ENCODE data around the gene COL20A1. TPM values are rescaled to one million over a fixed set of nuclear protein-coding genes. Genes with fewer than 3 reads are reported as not detected.

The COL20A1 gene
- polyA plus RNA-seq, 1 donor, result 1.2 TPM

- DNase-seq, result no peak
Observed at GRCh38 chr20:63277466-63278272, 15.3 kb upstream of the COL20A1 start.

GRCh38 chr20:63278661-63279060 is 14.3 kb upstream of the COL20A1 start:
- DNase-seq, result no peak

- no peak for DNase-seq
Observed at GRCh38 chr20:63279931-63280330, 13.1 kb upstream of the COL20A1 start.

GRCh38 chr20:63280371-63280770 is 12.6 kb upstream of the COL20A1 start:
- no peak for DNase-seq

- DNase-seq, result no peak
Observed at GRCh38 chr20:63280929-63281545, 11.9 kb upstream of the COL20A1 start.

- DNase-seq, result no peak
Observed at GRCh38 chr20:63281742-63282665, 11.0 kb upstream of the COL20A1 start.

GRCh38 chr20:63282946-63283345 is 10.0 kb upstream of the COL20A1 start:
- DNase-seq, result no peak

- no peak for DNase-seq
Observed at GRCh38 chr20:63283397-63284082, 9.4 kb upstream of the COL20A1 start.

- no peak for DNase-seq
Observed at GRCh38 chr20:63284083-63284440, 8.9 kb upstream of the COL20A1 start.

- DNase-seq, result no peak
Observed at GRCh38 chr20:63284544-63284949, 8.4 kb upstream of the COL20A1 start.

- no peak for DNase-seq
Observed at GRCh38 chr20:63284981-63285524, 7.9 kb upstream of the COL20A1 start.

- DNase-seq, result no peak
Observed at GRCh38 chr20:63285636-63286615, 7.1 kb upstream of the COL20A1 start.

GRCh38 chr20:63286781-63287696 is 5.9 kb upstream of the COL20A1 start:
- DNase-seq, result no peak

GRCh38 chr20:63287697-63288580 is 5.0 kb upstream of the COL20A1 start:
- no peak for DNase-seq

- no peak for DNase-seq
Observed at GRCh38 chr20:63288581-63289251, 4.3 kb upstream of the COL20A1 start.

- no peak for DNase-seq
Observed at GRCh38 chr20:63289311-63290135, 3.5 kb upstream of the COL20A1 start.
